HepG2 (cell line): ENCODE results near the gene CDC26. TPM values are rescaled to one million over a fixed set of nuclear protein-coding genes. Genes with fewer than 3 reads are reported as not detected.

ENCODE experiments used
- ATAC-seq: fragments of 200-7000 bp; cut with Tn5 transposase; 3 replicates; pipeline ENCODE4 v1.9.1; 2020; ENCODE audit warnings: mild to moderate bottlenecking, moderate library complexity
- BruUV-seq: library from RNA; stranded (reverse); fragments of 400-500 nt; replicated peaks from 2 replicates; lab custom pipeline; 2021; lab: Mats Ljungman, UMichigan
- CTCF ChIA-PET: fragments of 300-600 bp; formaldehyde crosslinking; extraction: SDS; loops from one replicate; lab custom pipeline; 2021; ENCODE audit warnings: low total read pairs, inconsistent platforms, low intra/inter-chr PET ratio; lab: Yijun Ruan, JAX
- POLR2A ChIA-PET: fragments of 350-600 bp; sonication (Branson Sonifier 250); formaldehyde crosslinking; loops from one replicate; lab custom pipeline; 2020; ENCODE audit warnings: antibody characterized with exemption, inconsistent platforms; lab: Yijun Ruan, JAX
- DNase-seq: peaks from one replicate; pipeline ENCODE4 v3.0.0-alpha.2; 2015; ENCODE audit warnings: low spot score
- FAIRE-seq: peaks from 3 replicates; lab custom pipeline; 2011; peaks lifted over from hg19 to GRCh38; lab: Jason Lieb, UNC
- H2AFZ ChIP-seq: one replicate; pipeline ENCODE4 v1.6.1; 2011; ENCODE audit warnings: low read length, inconsistent platforms
- H3K27ac ChIP-seq: fragments of 300-600 bp; 3 replicates; pipeline ENCODE4 v1.8.0; 2011; ENCODE audit warnings: mixed run types, mild to moderate bottlenecking, mixed read lengths, low read length, inconsistent platforms; ENCODE audit not compliant: insufficient read depth; ENCODE audit errors: extremely low read length
- H3K27me3 ChIP-seq, 2 experiments: fragments of 200-600 bp in 1 of 2; 2 replicates in 1 of 2; 3 replicates in 1 of 2; pipeline versions ENCODE4 v1.6.0 to v1.8.0; 2011; ENCODE audit warnings: low read length in 2 of 2, mild to moderate bottlenecking in 2 of 2, moderate library complexity in 2 of 2, inconsistent platforms in 1 of 2; ENCODE audit not compliant: insufficient read depth in 2 of 2, control insufficient read depth in 1 of 2
- H3K36me3 ChIP-seq, 2 experiments: fragments of 200-600 bp in 1 of 2; replicated peaks in 1 of 2; 2 replicates in 1 of 2; 3 replicates in 1 of 2; pipeline versions ENCODE4 v1.5.1 to v1.8.0; 2011; ENCODE audit warnings: low read length in 2 of 2, inconsistent platforms in 1 of 2; ENCODE audit not compliant: insufficient read depth in 2 of 2, control insufficient read depth in 1 of 2
- H3K4me1 ChIP-seq: 2 replicates; pipeline ENCODE4 v1.5.1; 2012; ENCODE audit warnings: low read length, inconsistent platforms; ENCODE audit not compliant: insufficient read depth
- H3K4me2 ChIP-seq: 2 replicates; pipeline ENCODE4 v1.6.0; 2011; ENCODE audit warnings: low read depth, low read length, inconsistent platforms
- H3K4me3 ChIP-seq, 3 experiments: fragments of 200-600 bp in 1 of 3; sonication (generic), shearing (Covaris generic) in 1 of 3; replicated peaks in 1 of 3; 2 replicates each; pipeline ENCODE4 v1.5.1; 2011 to 2016; ENCODE audit warnings: low read length in 3 of 3, inconsistent platforms in 2 of 3, low read depth in 2 of 3, mild to moderate bottlenecking in 2 of 3, control low read depth in 1 of 3, mixed read lengths in 1 of 3; ENCODE audit not compliant: insufficient read depth in 1 of 3
- H3K79me2 ChIP-seq: one replicate; pipeline ENCODE4 v1.6.1; 2011; ENCODE audit warnings: low read length, inconsistent platforms; ENCODE audit not compliant: insufficient read depth
- H3K9ac ChIP-seq: 2 replicates; pipeline ENCODE4 v1.6.0; 2011; ENCODE audit warnings: mild to moderate bottlenecking, low read depth, low read length, inconsistent platforms; ENCODE audit not compliant: insufficient read depth
- H3K9me3 ChIP-seq: 2 replicates; pipeline ENCODE4 v1.5.1; 2012; ENCODE audit warnings: mild to moderate bottlenecking, low read length
- H4K20me1 ChIP-seq: 2 replicates; pipeline ENCODE4 v1.6.0; 2011; ENCODE audit warnings: inconsistent platforms, mild to moderate bottlenecking, low read length, moderate library complexity; ENCODE audit not compliant: insufficient read depth
- NFE2L1 ChIP-seq: sonication (generic); formaldehyde crosslinking; IDR thresholded peaks from 2 replicates; pipeline ENCODE4 v1.4.0; 2020; ENCODE audit warnings: missing genetic modification reagents, mild to moderate bottlenecking, borderline replicate concordance
- PHF21A ChIP-seq: sonication (generic); formaldehyde crosslinking; IDR thresholded peaks from 2 replicates; pipeline ENCODE4 v1.5.0; 2020; ENCODE audit warnings: mild to moderate bottlenecking, missing genetic modification reagents
- SIN3B ChIP-seq: fragments of 150-350 bp; IDR thresholded peaks from 2 replicates; pipeline ENCODE4 v1.6.1; 2014; ENCODE audit warnings: low read length
- TCF7 ChIP-seq: sonication (generic); IDR thresholded peaks from 2 replicates; pipeline ENCODE4 v1.6.1; 2016; ENCODE audit warnings: antibody characterized with exemption, low read depth
- ZBTB20 ChIP-seq: sonication (generic); formaldehyde crosslinking; IDR thresholded peaks from 2 replicates; pipeline ENCODE4 v1.8.1; 2023; ENCODE audit warnings: missing genetic modification reagents, low read depth, mild to moderate bottlenecking, borderline replicate concordance
- ZSCAN22 ChIP-seq: sonication (generic); formaldehyde crosslinking; IDR thresholded peaks from 2 replicates; pipeline ENCODE4 v1.4.0; 2020; ENCODE audit warnings: mild to moderate bottlenecking, missing genetic modification reagents
- WGBS: methylation state at CpG from one replicate; pipeline ENCODE4 v1.1.6; 2017; ENCODE audit warnings: low lambda C conversion rate; 5-methylcytosine and 5-hydroxymethylcytosine counted together
- in situ Hi-C: cut with HindIII; loops from 2 replicates; pipeline ENCODE4 v1.10.0; 2017; ENCODE audit warnings: low pct_unique_long_range_greater_than_20kb; ENCODE audit not compliant: extremely low pct_ligation_motif_present
- intact Hi-C: fragments of 100-400 bp; cut with micrococcal nuclease; formaldehyde crosslinking; loops from one replicate; pipeline ENCODE4 v1.10.0; 2022; ENCODE audit not compliant: unreplicated experiment
- polyA plus RNA-seq, 8 experiments: library from polyadenylated mRNA; depleted of rRNA in 3 of 8; stranded (reverse) in 7 of 8; unstranded in 1 of 8; fragments of >200 nt; fragmentation: Illumina TruSeq in 4 of 8; extraction: Trizol in 4 of 8; gene quantifications; 2 replicates each; pipeline versions ENCODE4 v1.2.1 to v1.2.3, GENCODE V29; 2011 to 2016; ENCODE audit warnings: low read depth in 4 of 8, missing spikeins in 1 of 8, mixed read lengths in 1 of 8; ENCODE audit not compliant: insufficient read depth in 1 of 8
- total RNA-seq, 5 experiments: library from RNA; depleted of rRNA; stranded (reverse); fragments of >200 nt; fragmentation: Illumina TruSeq; extraction: Trizol; gene quantifications; 2 replicates each; pipeline ENCODE4 v1.2.3, GENCODE V29; 2016; ENCODE audit warnings: low read depth in 1 of 5

The CDC26 gene
- total and polyA plus RNA-seq, 2 of the 13 experiments (the other 11 are each of a cell fraction or from before 2014, with no cell fraction given): 26.6 to 57.9 TPM

- no peaks in the 10 kb centered on the region for H3K36me3 ChIP-seq
- no peaks in the 10 kb centered on the region for H3K79me2 ChIP-seq
- no peaks in the 10 kb centered on the region for H3K9me3 ChIP-seq
- ATAC-seq: no peak
- CTCF ChIA-PET: no interaction called here
- no TSS peak for BruUV-seq
- FAIRE-seq: no peak
- H3K4me1 ChIP-seq: peaks cover 8% of the 10 kb centered on the region
- intact Hi-C loops (loop anchor here (10.0 kb wide), 1 partner anchor 1950 kb away; no protein-coding TSS in a partner anchor), in situ Hi-C loops (no loop called here)
- TF ChIP-seq NFE2L1 (CRISPR knock-in tag) (no peak), ZSCAN22 (CRISPR knock-in tag) (no peak), SIN3B (no peak), TCF7 (no peak)
- 0 out of 5 replicates have a peak, but pooled peaks cover 0 to 1% of the 10 kb centered on the region in 2 experiments for H3K27me3 ChIP-seq
- no peak overlapping the region for H3K4me3 ChIP-seq
- POLR2A ChIA-PET: interaction anchor here (1.0 kb wide), 1 partner anchor 96 kb away, joined by 3 read pairs; the partner anchor contains the start of genes C9orf43 and POLE3
- no peak overlapping the region for H3K4me2 ChIP-seq
- H3K27ac ChIP-seq: no peak overlapping the region
- H4K20me1 ChIP-seq: no peaks in the 10 kb centered on the region
- H3K9ac ChIP-seq: no peak overlapping the region
- DNase-seq: no peak
- H2AFZ ChIP-seq: no peak overlapping the region
These were observed 39.9 kb upstream of the CDC26 start for GRCh38 chr9:113315231-113315630.

DNA sequence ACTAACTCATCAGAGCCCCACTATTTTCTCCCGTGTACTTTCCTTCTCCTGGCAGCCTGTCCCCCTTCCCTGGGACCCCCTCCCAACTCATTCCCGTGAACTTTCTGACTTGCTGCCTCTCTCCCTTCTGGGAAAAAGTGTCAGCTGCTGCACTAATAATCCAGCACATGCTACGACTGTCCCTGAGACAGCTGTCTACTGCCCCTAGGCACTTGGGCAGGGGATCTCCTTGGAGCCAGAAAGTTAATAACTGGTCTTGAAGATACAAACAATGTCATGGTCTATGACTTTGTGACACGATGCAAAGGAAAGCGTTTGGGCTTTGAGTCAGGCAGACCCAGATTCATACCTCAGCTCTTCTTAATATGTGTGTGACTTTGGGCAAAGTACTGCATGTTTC is 37.9 kb upstream of the CDC26 start:
- POLR2A ChIA-PET: no interaction called here
- Histone ChIP-seq H2AFZ (no peak overlapping the region), H3K27ac (no peak overlapping the region)
- TF ChIP-seq PHF21A (CRISPR knock-in tag) (no peak), ZBTB20 (CRISPR knock-in tag) (no peak)
- TF ChIP-seq, all 625 proteins: peak for 0
- Histone ChIP-seq H3K79me2 (no peaks in the 10 kb centered on the region), H3K4me1 (peaks cover 10% of the 10 kb centered on the region), H3K9me3 (no peaks in the 10 kb centered on the region), H3K9ac (no peak overlapping the region), H3K4me3 (no peak overlapping the region), H3K36me3 (no peaks in the 10 kb centered on the region), H3K4me2 (no peak overlapping the region), H4K20me1 (no peaks in the 10 kb centered on the region), H3K27me3 (0 out of 5 replicates have a peak, but pooled peaks cover 0 to 1% of the 10 kb centered on the region in 2 experiments)
- ATAC-seq (no peak), DNase-seq (no peak), FAIRE-seq (no peak)
- no TSS peak for BruUV-seq
- 43% methylated on average over 5 of the region's 5 CpGs for WGBS
- intact Hi-C loops (loop anchor here (5.0 to 10.0 kb wide), 2 partner anchors 34 to 1948 kb away; partner anchors contain the start of gene BSPRY), in situ Hi-C loops (no loop called here)
- CTCF ChIA-PET: no interaction called here
